GM12864 (cell line): ENCODE results near the gene ADAMTSL2.

ENCODE experiments used
- DNase-seq: peaks from one replicate; pipeline ENCODE4 v3.0.0-alpha.2; 2011; ENCODE audit warnings: low read depth
- H3K4me3 ChIP-seq: 2 replicates; pipeline ENCODE4 v1.5.1; 2011; ENCODE audit warnings: mild to moderate bottlenecking, low read depth, low read length, control low read depth
- CTCF ChIP-seq: IDR thresholded peaks from 2 replicates; pipeline ENCODE4 v1.5.1; 2011; ENCODE audit warnings: low read depth, mild to moderate bottlenecking, moderate library complexity, low read length, control low read depth, inconsistent platforms; ENCODE audit errors: missing control alignments

ADAMTSL2 gene

GRCh38 chr9:133511607-133512006, 22.9 kb upstream of the ADAMTSL2 start:
- no peak for TF ChIP-seq CTCF
- no peak overlapping the region for H3K4me3 ChIP-seq
- DNase-seq, result no peak

GRCh38 chr9:133512253-133513213, 22.0 kb upstream of the ADAMTSL2 start:
- H3K4me3 ChIP-seq, result no peak overlapping the region
- no peak for DNase-seq

GRCh38 chr9:133513214-133514100, 21.0 kb upstream of the ADAMTSL2 start:
- H3K4me3 ChIP-seq, result no peak overlapping the region
- DNase-seq, result no peak
- no peak for TF ChIP-seq CTCF

More at GRCh38 chr9:133512253-133513213, 22.0 kb upstream of the ADAMTSL2 start:
- no peak for TF ChIP-seq CTCF

- no peak for DNase-seq
- H3K4me3 ChIP-seq, result no peak overlapping the region
- TF ChIP-seq CTCF, result no peak
Measured at GRCh38 chr9:133514460-133515239, 19.9 kb upstream of the ADAMTSL2 start.

GRCh38 chr9:133515240-133515610, 19.3 kb upstream of the ADAMTSL2 start:
- no peak for DNase-seq
- no peak overlapping the region for H3K4me3 ChIP-seq
- TF ChIP-seq CTCF, result no peak

- no peak overlapping the region for H3K4me3 ChIP-seq
- DNase-seq, result no peak
- TF ChIP-seq CTCF, result no peak
Measured at GRCh38 chr9:133515615-133516255, 18.8 kb upstream of the ADAMTSL2 start.
